Stimulated activated CD8-positive, alpha-beta memory T cell treated with anti-CD3 and anti-CD28 coated beads, Interleukin-4, amount 100 ng/mL, for 1 hour (primary cell): ENCODE results near the gene HOXA6.

Experiments
- DNase-seq, 2 donors: peaks; one replicate each; pipeline ENCODE4 v3.0.0-alpha.2; 2020; ENCODE audit warnings: low read depth in 2 of 2, low spot score in 1 of 2

Gene HOXA6

GRCh38 chr7:27173956-27174873, 26.6 kb upstream of the HOXA6 start, which contains the start of gene HOXA10:
TSS of gene HOXA10 (minus strand) at chr7:27174320. CDS start at chr7:27174306, 14 bp downstream.
- DNase-seq = no peak

GRCh38 chr7:27173511-27173955, 26.0 kb upstream of the HOXA6 start:
- DNase-seq = no peak

GRCh38 chr7:27172823-27173510, 25.4 kb upstream of the HOXA6 start:
- no peak for DNase-seq

GRCh38 chr7:27172315-27172774, 24.8 kb upstream of the HOXA6 start:
- DNase-seq = no peak

GRCh38 chr7:27171637-27172314, 24.2 kb upstream of the HOXA6 start:
- DNase-seq = no peak

- no peak for DNase-seq
Observed at GRCh38 chr7:27171325-27171636, 23.7 kb upstream of the HOXA6 start.

- DNase-seq = no peak
Observed at GRCh38 chr7:27170426-27171324, 23.1 kb upstream of the HOXA6 start.

GRCh38 chr7:27169658-27170425, 22.3 kb upstream of the HOXA6 start:
- no peak for DNase-seq

- DNase-seq = no peak
Observed at GRCh38 chr7:27168265-27168947, 20.8 kb upstream of the HOXA6 start.

GRCh38 chr7:27167916-27168264, 20.3 kb upstream of the HOXA6 start:
- no peak for DNase-seq

GRCh38 chr7:27166531-27167505, 19.2 kb upstream of the HOXA6 start:
- no peak for DNase-seq

GRCh38 chr7:27165996-27166530, 18.5 kb upstream of the HOXA6 start:
- DNase-seq = no peak

GRCh38 chr7:27165089-27165995, 17.8 kb upstream of the HOXA6 start, which contains the start of gene HOXA9:
TSS of gene HOXA9 (minus strand) at chr7:27165537. CDS start at chr7:27165457, 80 bp downstream.
- no peak for DNase-seq

GRCh38 chr7:27164367-27165088, 17.0 kb upstream of the HOXA6 start:
- DNase-seq = no peak

GRCh38 chr7:27164045-27164366, 16.4 kb upstream of the HOXA6 start:
- DNase-seq = no peak

GRCh38 chr7:27163288-27164044, 15.9 kb upstream of the HOXA6 start:
- DNase-seq = no peak
